H1 (cell line): ENCODE measurements around the gene LRRC27. TPM values are rescaled to one million over a fixed set of nuclear protein-coding genes. Genes with fewer than 3 reads are reported as not detected.

ENCODE experiments used
- CTCF ChIA-PET: fragments of 300-600 bp; sonication (Branson Sonifier 250); formaldehyde crosslinking; loops from one replicate; lab custom pipeline; 2021; ENCODE audit not compliant: partially characterized antibody; lab: Charles Lee
- POLR2A ChIA-PET: fragments of 300-600 bp; sonication (Branson Sonifier 250); formaldehyde crosslinking; loops from one replicate; lab custom pipeline; 2021; ENCODE audit warnings: inconsistent platforms; ENCODE audit not compliant: partially characterized antibody; lab: Charles Lee
- DNase-seq, 2 experiments: peaks; one replicate each; pipeline versions ENCODE4 v3.0.0 to v3.0.0-alpha.2; 2010 to 2022; ENCODE audit warnings: low spot score in 2 of 2, low read depth in 1 of 2, mixed read lengths in 1 of 2
- FAIRE-seq: peaks from 2 replicates; lab custom pipeline; 2011; peaks lifted over from hg19 to GRCh38; lab: Jason Lieb, UNC
- H2AFZ ChIP-seq: 2 replicates; pipeline ENCODE4 v1.8.1; 2012; ENCODE audit warnings: low read length, inconsistent platforms
- H2AK5ac ChIP-seq: 2 replicates; pipeline ENCODE4 v1.6.1; 2013; ENCODE audit warnings: low read depth, low read length
- H2BK120ac ChIP-seq: replicated peaks from 2 replicates; pipeline ENCODE3; 2013; ENCODE audit warnings: low read depth, low read length, inconsistent platforms
- H2BK12ac ChIP-seq: 2 replicates; pipeline ENCODE4 v1.6.1; 2013; ENCODE audit warnings: low read depth, low read length
- H2BK15ac ChIP-seq: 2 replicates; pipeline ENCODE4 v1.6.1; 2013; ENCODE audit warnings: low read length
- H2BK20ac ChIP-seq: 2 replicates; pipeline ENCODE4 v1.6.1; 2013; ENCODE audit warnings: low read length
- H2BK5ac ChIP-seq: 2 replicates; pipeline ENCODE4 v1.6.1; 2013; ENCODE audit warnings: low read depth, low read length
- H3K14ac ChIP-seq: 2 replicates; pipeline ENCODE4 v1.6.1; 2013; ENCODE audit warnings: inconsistent platforms; ENCODE audit not compliant: insufficient read length
- H3K18ac ChIP-seq: 2 replicates; pipeline ENCODE4 v1.6.1; 2013; ENCODE audit warnings: low read length; ENCODE audit errors: extremely low read depth
- H3K23ac ChIP-seq: 2 replicates; pipeline ENCODE4 v1.6.1; 2013; ENCODE audit warnings: inconsistent platforms; ENCODE audit not compliant: insufficient read length
- H3K23me2 ChIP-seq: 2 replicates; pipeline ENCODE4 v1.6.1; 2013; ENCODE audit warnings: low read depth, low read length
- H3K27ac ChIP-seq: 2 replicates; pipeline ENCODE4 v1.6.1; 2011; ENCODE audit warnings: low read depth, low read length, inconsistent platforms
- H3K27me3 ChIP-seq, 4 experiments: replicated peaks in 1 of 4; 1 replicate in 1 of 4; 2 replicates in 3 of 4; pipeline versions ENCODE4 v1.6.1 to v1.8.1; 2011 to 2013; ENCODE audit warnings: low read length in 3 of 4, mild to moderate bottlenecking in 3 of 4, inconsistent platforms in 2 of 4, mixed read lengths in 2 of 4, moderate library complexity in 1 of 4; ENCODE audit not compliant: control insufficient read depth in 3 of 4, insufficient read depth in 3 of 4; ENCODE audit errors: extremely low read depth in 1 of 4
- H3K36me3 ChIP-seq, 4 experiments: 2 replicates each; pipeline versions ENCODE4 v1.6.1 to v1.8.1; 2011 to 2013; ENCODE audit warnings: mild to moderate bottlenecking in 4 of 4, low read length in 3 of 4, moderate library complexity in 2 of 4, control low read depth in 1 of 4, inconsistent platforms in 1 of 4; ENCODE audit not compliant: insufficient read depth in 4 of 4, control insufficient read depth in 2 of 4
- H3K4ac ChIP-seq: replicated peaks from 2 replicates; pipeline ENCODE3; 2013; ENCODE audit warnings: low read length, low read depth, mixed read lengths, inconsistent platforms; ENCODE audit not compliant: insufficient read length
- H3K4me1 ChIP-seq, 4 experiments: replicated peaks in 1 of 4; 1 replicate in 1 of 4; 2 replicates in 3 of 4; pipeline versions ENCODE4 v1.6.1 to v1.8.1; 2011 to 2013; ENCODE audit warnings: low read length in 3 of 4, inconsistent platforms in 2 of 4, mixed read lengths in 1 of 4; ENCODE audit not compliant: insufficient read depth in 4 of 4, control insufficient read depth in 3 of 4
- H3K4me2 ChIP-seq, 2 experiments: 2 replicates each; pipeline versions ENCODE4 v1.6.1 to v1.8.1; 2011 to 2013; ENCODE audit warnings: low read depth in 2 of 2, low read length in 2 of 2, control low read depth in 1 of 2, inconsistent platforms in 1 of 2, mild to moderate bottlenecking in 1 of 2; ENCODE audit not compliant: insufficient read depth in 1 of 2
- H3K4me3 ChIP-seq, 4 experiments: fragments of 200-600, 300-600 bp in 1 of 4; sonication (generic), shearing (Covaris generic), sonication (Bioruptor Twin) in 1 of 4; 2 replicates each; pipeline versions ENCODE4 v1.5.1 to v1.8.1; 2011 to 2016; ENCODE audit warnings: low read length in 4 of 4, low read depth in 3 of 4, control low read depth in 2 of 4, inconsistent platforms in 2 of 4, mild to moderate bottlenecking in 2 of 4, mixed read lengths in 1 of 4, moderate library complexity in 1 of 4; ENCODE audit not compliant: insufficient read depth in 2 of 4; ENCODE audit errors: extremely low read depth in 1 of 4
- H3K56ac ChIP-seq: replicated peaks from 2 replicates; pipeline ENCODE3; 2013; ENCODE audit warnings: low read depth, mild to moderate bottlenecking, mixed read lengths, low read length, inconsistent platforms; ENCODE audit not compliant: insufficient read length
- H3K79me1 ChIP-seq: 2 replicates; pipeline ENCODE4 v1.6.1; 2013; ENCODE audit warnings: low read depth, low read length, control low read depth
- H3K79me2 ChIP-seq, 2 experiments: 2 replicates each; pipeline versions ENCODE4 v1.6.1 to v1.8.1; 2012 to 2013; ENCODE audit warnings: low read length in 2 of 2, mild to moderate bottlenecking in 2 of 2, inconsistent platforms in 1 of 2; ENCODE audit not compliant: insufficient read depth in 2 of 2, control insufficient read depth in 1 of 2
- H3K9ac ChIP-seq, 4 experiments: replicated peaks in 1 of 4; 1 replicate in 1 of 4; 2 replicates in 3 of 4; pipeline versions ENCODE4 v1.6.1 to v1.8.1; 2011 to 2013; ENCODE audit warnings: low read depth in 3 of 4, low read length in 3 of 4, control low read depth in 2 of 4, mild to moderate bottlenecking in 2 of 4, moderate library complexity in 2 of 4, inconsistent platforms in 1 of 4; ENCODE audit errors: extremely low read depth in 1 of 4
- H3K9me3 ChIP-seq, 2 experiments: 2 replicates each; pipeline versions ENCODE4 v1.6.1 to v1.8.1; 2012 to 2013; ENCODE audit warnings: mild to moderate bottlenecking in 2 of 2, moderate library complexity in 2 of 2, control low read depth in 1 of 2, inconsistent platforms in 1 of 2, low read depth in 1 of 2, low read length in 1 of 2, mixed read lengths in 1 of 2; ENCODE audit not compliant: insufficient read depth in 2 of 2
- H4K20me1 ChIP-seq, 2 experiments: replicated peaks in 1 of 2; 2 replicates each; pipeline versions ENCODE3 to v1.8.1; 2011 to 2013; ENCODE audit warnings: inconsistent platforms in 2 of 2, low read length in 2 of 2, mild to moderate bottlenecking in 1 of 2; ENCODE audit not compliant: insufficient read depth in 2 of 2, control insufficient read depth in 1 of 2
- H4K5ac ChIP-seq: 2 replicates; pipeline ENCODE4 v1.6.1; 2013; ENCODE audit warnings: low read length, low read depth, mixed read lengths, inconsistent platforms; ENCODE audit not compliant: insufficient read length
- H4K8ac ChIP-seq: 2 replicates; pipeline ENCODE4 v1.8.0; 2013; ENCODE audit warnings: mild to moderate bottlenecking, moderate library complexity, low read length, inconsistent platforms; ENCODE audit not compliant: insufficient read depth; ENCODE audit errors: extremely low read depth
- H4K91ac ChIP-seq: replicated peaks from 2 replicates; pipeline ENCODE3; 2013; ENCODE audit warnings: low read length, mixed read lengths, inconsistent platforms; ENCODE audit not compliant: insufficient read length
- CTCF ChIP-seq, 3 experiments: IDR thresholded peaks; 1 replicate in 2 of 3; 2 replicates in 1 of 3; pipeline versions ENCODE4 v1.5.1 to v1.6.1; 2011; ENCODE audit warnings: low read length in 3 of 3, mild to moderate bottlenecking in 3 of 3, inconsistent platforms in 2 of 3, low read depth in 1 of 3, moderate library complexity in 1 of 3; ENCODE audit not compliant: insufficient read depth in 1 of 3; ENCODE audit errors: control extremely low read depth in 1 of 3
- PHF8 ChIP-seq: fragments of 200-600 bp; sonication (generic); conservative IDR thresholded peaks from 2 replicates; pipeline ENCODE4 v1.7.1; 2012; ENCODE audit warnings: low read depth, mild to moderate bottlenecking, inconsistent platforms, low read length, moderate library complexity
- POU5F1 ChIP-seq: IDR thresholded peaks from 2 replicates; pipeline ENCODE4 v1.6.1; 2011; ENCODE audit warnings: low read depth, mild to moderate bottlenecking, low read length, moderate library complexity
- RFX5 ChIP-seq: IDR thresholded peaks from 2 replicates; pipeline ENCODE4 v1.6.1; 2011; ENCODE audit warnings: low read depth, low read length, improper control_type of control experiment, borderline replicate concordance
- USF2 ChIP-seq: IDR thresholded peaks from 2 replicates; pipeline ENCODE4 v1.6.1; 2011; ENCODE audit warnings: low read length, improper control_type of control experiment
- WGBS, 2 experiments: shearing (Covaris generic) in 1 of 2; methylation state at CpG; one replicate each; pipeline versions ENCODE4 v1.1.6 to v1.1.7; 2013 to 2015; ENCODE audit warnings: low lambda C conversion rate in 2 of 2, mixed read lengths in 2 of 2, inconsistent platforms in 1 of 2, low coverage in 1 of 2, missing lambda C conversion rate in 1 of 2; ENCODE audit not compliant: insufficient replicate concordance in 2 of 2, insufficient coverage in 1 of 2, insufficient read length in 1 of 2; ENCODE audit errors: extremely low coverage in 1 of 2, missing lambda C conversion rate in 1 of 2; 5-methylcytosine and 5-hydroxymethylcytosine counted together
- polyA plus RNA-seq, 7 experiments: library from polyadenylated mRNA; depleted of rRNA in 3 of 7; stranded (reverse) in 5 of 7; unstranded in 2 of 7; fragments of >200 nt in 5 of 7; fragments of 200-250 nt in 2 of 7; gene quantifications; 1 replicate in 5 of 7; 2 replicates in 1 of 7; 4 replicates in 1 of 7; pipeline versions ENCODE4 v1.2.1 to v1.2.3, GENCODE V29; 2011 to 2013; ENCODE audit warnings: missing spikeins in 2 of 7, mixed read lengths in 2 of 7
- total RNA-seq: library from RNA; stranded (reverse); fragmentation: NEBNext Ultra II Directional; extraction: Animal tissue kit (Norgen Biotek cat#: 25700); gene quantifications from 2 replicates; pipeline ENCODE4 v1.2.1, GENCODE V29; 2021

LRRC27 gene
- total and polyA plus RNA-seq, 2 of the 8 experiments (the other 6 are each of a cell fraction or from before 2014, with no cell fraction given) = 1.2 to 3.8 TPM

DNA sequence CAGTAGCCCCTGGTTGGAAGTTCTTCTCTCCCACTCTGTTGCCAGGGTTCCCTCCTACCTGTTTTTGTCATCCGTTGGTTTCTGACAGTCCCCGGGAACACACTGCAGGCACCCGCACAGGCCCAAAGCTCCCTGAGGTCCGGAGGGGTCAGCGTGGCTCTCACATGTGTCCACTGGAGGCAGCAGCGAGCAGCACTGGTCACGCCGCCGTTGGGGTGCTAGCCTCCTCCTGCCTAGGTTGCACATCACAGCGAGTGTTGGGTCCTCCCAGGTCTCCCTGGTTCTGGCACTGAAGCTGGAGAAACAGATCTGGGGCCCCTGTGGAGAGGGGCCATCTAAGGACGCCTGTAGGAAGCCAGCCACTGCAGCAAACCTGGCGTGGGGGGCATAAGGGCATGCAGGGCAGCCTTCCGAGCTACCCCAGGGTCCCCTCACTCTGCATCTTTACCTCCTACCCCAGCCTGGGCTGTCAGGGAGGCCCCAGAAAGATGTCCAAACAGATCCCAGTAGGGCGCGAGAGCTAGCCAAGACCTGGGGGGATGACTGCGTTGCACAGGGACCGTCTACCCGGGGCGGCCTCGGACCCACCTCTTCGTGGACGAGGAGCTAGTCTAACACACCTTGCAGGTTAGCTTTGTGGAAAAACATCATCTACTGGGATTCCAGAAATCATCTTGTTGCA lies 28.9 kb downstream of the LRRC27 start:
- H3K4me3 ChIP-seq = no peak overlapping the region
- no peaks in the 10 kb centered on the region; a peak in 1 of 4 replicates for H3K9me3 ChIP-seq
- H3K23ac ChIP-seq = no peak overlapping the region
- peaks cover 0 to 2% (median 0%) of the 10 kb centered on the region in 4 experiments; a peak in 1 of 7 replicates for H3K27me3 ChIP-seq
- no peak overlapping the region for H3K4ac ChIP-seq
- ChIA-PET POLR2A (interaction anchor here (0.9 to 1.8 kb wide), 2 partner anchors 10 to 52 kb away, joined by 3 to 5 read pairs; no protein-coding TSS in a partner anchor), CTCF (interaction anchor here (0.6 to 4.8 kb wide), 57 partner anchors 8 to 731 kb away, joined by 3 to 54 read pairs (median 5); no protein-coding TSS in a partner anchor)
- H3K36me3 ChIP-seq = no peaks in the 10 kb centered on the region; a peak in 1 of 8 replicates
- no peak overlapping the region for H2AK5ac ChIP-seq
- no peak overlapping the region for H3K18ac ChIP-seq
- no peak overlapping the region for H3K9ac ChIP-seq
- no peak overlapping the region for H2BK120ac ChIP-seq
- H4K20me1 ChIP-seq = peaks cover 0 to 5% of the 10 kb centered on the region in 2 experiments
- H3K23me2 ChIP-seq = peaks cover 7% of the 10 kb centered on the region; the same call in 1 of the 2 replicates
- no peak overlapping the region for H3K27ac ChIP-seq
- H4K5ac ChIP-seq = no peak overlapping the region
- no peak overlapping the region for H2BK20ac ChIP-seq
- H2BK15ac ChIP-seq = no peak overlapping the region
- no peaks in the 10 kb centered on the region for H3K79me1 ChIP-seq
- H2AFZ ChIP-seq = no peak overlapping the region
- H2BK5ac ChIP-seq = no peak overlapping the region
- WGBS, 2 experiments = 60% methylated on average over 18 of the region's 22 CpGs; no CpG with 5 or more reads in 1 of the 2 experiments
- H3K14ac ChIP-seq = no peak overlapping the region
- no peaks in the 10 kb centered on the region for H3K79me2 ChIP-seq
- H4K91ac ChIP-seq = no peak overlapping the region
- H4K8ac ChIP-seq = no peak overlapping the region
- DNase-seq = peak in 1 of 2 experiments; percentile 89
- no peak overlapping the region for H2BK12ac ChIP-seq
- H3K56ac ChIP-seq = no peak overlapping the region
- H3K4me1 ChIP-seq = no peaks in the 10 kb centered on the region
- FAIRE-seq = no peak
- no peak overlapping the region for H3K4me2 ChIP-seq
- TF ChIP-seq CTCF (IDR thresholded peaks at IDR 0.05; ENCODE audit: control extremely low read depth in 1 of 3, insufficient read depth in 1 of 3, low read depth in 1 of 3, low read length in 3 of 3) = peak; percentile 79 to 98 (median 94)
- no peak for TF ChIP-seq USF2
- no peak for TF ChIP-seq POU5F1
- TF ChIP-seq RFX5 = no peak
- no peak for TF ChIP-seq PHF8
